DMS114 treated with DMSO at 0.1 percent for 48 hours (cell line): ENCODE results near the gene ALKAL2.

Source experiments
- DNase-seq: peaks from one replicate; lab custom pipeline; 2025; ENCODE audit not compliant: unreplicated experiment; lab: John Stamatoyannopoulos, UW

The ALKAL2 gene

DNA sequence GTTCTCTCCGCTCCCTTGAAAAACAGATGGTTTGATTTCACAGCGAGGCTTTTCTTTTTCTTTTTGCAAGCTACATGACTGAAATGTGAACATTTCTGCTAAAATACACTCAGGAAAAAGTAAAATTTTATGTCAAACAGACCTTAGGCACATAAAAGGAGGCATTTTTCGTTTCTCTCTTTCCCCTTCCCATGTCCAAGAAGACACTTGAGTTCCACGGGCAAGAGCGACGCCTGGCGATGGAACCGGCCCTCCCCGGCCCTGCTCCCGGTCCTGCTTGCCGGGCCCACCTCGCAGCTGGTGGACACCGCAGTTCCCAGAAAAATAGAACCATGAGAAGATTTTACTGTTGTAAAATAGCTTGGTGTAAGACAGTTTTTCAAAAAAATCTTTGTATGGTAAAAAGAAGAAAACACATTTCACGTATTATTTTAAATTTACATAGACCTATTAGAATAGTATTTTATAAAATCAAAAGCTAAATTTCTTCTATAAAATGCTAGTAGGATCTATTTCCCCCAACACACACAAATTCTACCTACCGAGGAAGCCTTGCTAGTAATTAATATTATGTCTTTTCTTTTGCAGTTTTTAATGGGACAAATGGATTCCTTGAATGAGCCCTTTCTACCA is 2.3 kb upstream of the ALKAL2 start:
- peak; percentile 53 for DNase-seq

DNA sequence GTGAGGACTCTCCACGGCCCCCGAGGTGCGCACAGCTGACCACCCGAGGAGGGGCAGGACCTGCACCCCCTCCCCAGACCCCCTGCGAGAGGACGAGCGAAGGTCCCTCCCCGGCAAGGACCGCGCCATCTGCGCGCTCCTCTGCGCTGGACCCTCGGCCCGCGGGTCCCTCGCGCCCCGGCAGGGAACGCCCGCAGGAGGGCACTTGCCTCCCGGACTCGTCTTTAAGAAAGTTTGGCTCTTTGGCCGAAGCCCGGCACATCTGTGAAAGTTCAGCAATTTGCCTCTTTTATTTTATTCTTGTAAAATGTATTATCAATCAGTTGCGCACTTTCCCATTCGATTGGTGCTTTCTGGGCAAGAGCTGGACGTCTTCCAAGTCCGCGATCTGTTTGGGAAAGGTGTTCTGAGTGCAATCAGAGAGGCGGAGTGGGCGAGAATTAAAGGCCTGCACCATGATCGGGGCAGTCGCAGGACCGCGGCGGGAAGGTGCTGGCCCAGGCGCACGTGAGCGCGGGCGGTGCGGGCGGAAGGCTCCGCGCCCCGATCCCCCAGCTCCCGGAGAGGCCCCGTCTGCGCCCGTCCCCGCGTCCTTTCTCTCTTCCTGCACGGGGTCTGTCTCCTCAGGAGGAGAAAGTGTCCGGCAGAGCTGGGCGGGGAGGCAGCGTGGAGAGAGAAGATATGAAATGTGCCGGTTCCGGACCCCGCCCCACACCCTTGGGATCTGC is 1.6 kb upstream of the ALKAL2 start:
- no peak for DNase-seq

DNA sequence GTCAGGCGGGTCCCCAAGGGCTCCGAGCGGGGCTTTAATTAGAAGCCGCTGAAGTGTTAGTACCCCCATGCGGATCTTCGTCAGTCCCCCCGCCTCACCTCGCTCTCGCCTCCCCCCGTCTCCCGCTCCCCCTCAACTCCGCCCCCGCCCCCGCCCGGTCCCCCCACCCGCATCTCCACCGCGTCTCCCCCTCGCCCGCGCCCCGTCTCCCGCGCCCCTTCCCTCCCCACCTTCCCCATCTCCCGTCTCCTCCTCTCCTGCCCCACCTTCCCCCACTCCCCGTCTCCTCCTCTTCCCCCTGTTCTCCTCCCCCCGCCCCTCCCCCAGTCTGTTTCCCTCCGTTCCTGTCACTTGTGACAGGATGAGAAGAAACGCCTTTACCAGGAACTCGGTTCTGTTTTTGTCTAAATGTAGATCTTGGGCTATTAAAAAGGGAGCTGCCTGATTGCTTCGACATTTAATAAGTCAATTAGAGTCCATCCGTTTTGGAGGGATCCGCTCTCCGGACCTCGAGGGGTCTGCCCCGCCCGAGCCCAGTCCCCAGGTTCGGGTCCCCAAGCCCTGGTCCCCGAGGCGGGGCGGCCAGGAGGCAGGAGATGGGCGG is 969 bp upstream of the ALKAL2 start:
- no peak for DNase-seq

DNA sequence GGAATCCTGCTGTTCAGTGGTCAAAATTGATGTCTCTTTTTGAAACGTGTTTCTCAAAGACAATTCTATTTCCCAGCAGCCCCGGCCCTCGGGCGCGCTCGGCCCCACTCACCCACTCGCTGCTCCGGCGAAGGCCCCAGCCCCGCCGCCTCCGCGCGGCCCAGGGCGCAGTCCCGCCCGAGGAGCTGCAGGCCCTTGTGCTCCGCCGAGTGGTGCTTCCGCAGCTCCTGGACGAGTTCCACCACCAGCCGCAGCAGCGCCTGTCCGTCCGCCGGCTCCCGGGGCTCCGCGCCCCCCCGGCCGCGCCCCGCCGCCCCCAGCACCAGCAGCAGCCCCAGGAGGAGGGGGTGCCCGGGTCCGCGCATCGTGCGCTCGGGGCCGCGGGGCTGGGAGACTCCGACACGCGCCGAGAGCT is 413 bp downstream of the ALKAL2 start:
- DNase-seq = no peak

DNA sequence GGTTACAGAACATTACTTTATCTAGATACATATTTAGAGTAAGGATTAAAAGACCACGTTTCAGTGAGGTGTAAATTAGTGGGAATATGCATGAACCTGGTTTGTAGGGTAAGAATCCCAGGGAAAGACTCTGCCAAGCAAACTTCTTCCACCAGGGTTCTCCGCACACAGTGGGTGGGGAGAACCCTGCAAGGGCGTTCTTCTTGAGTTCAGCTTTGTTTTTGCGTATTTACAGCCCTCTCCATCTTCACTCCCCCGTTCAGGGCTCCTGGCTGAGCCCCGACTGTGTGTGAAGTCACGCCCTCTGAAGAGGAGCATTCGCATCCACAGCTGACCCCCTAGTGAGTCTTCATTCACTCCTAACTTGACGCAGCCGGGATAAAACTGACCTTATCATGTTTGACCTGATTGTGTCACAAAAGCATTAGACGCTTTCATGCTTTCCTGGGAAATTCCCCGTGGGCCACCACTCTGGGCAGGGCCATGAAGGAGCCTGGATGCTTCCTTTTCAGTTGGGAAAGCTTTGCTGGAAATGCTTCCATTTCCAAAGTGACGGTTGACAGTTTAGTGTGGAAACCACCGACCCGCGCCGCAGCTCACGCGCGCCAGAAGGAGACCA is 1.0 kb downstream of the ALKAL2 start:
- DNase-seq = no peak

GRCh38 chr2:286035-286434 is 1.9 kb downstream of the ALKAL2 start:
- DNase-seq = no peak

- DNase-seq = no peak
Measured at GRCh38 chr2:285531-285930, 2.4 kb downstream of the ALKAL2 start.

- no peak for DNase-seq
Measured at GRCh38 chr2:284896-285492, 2.9 kb downstream of the ALKAL2 start.

DNA sequence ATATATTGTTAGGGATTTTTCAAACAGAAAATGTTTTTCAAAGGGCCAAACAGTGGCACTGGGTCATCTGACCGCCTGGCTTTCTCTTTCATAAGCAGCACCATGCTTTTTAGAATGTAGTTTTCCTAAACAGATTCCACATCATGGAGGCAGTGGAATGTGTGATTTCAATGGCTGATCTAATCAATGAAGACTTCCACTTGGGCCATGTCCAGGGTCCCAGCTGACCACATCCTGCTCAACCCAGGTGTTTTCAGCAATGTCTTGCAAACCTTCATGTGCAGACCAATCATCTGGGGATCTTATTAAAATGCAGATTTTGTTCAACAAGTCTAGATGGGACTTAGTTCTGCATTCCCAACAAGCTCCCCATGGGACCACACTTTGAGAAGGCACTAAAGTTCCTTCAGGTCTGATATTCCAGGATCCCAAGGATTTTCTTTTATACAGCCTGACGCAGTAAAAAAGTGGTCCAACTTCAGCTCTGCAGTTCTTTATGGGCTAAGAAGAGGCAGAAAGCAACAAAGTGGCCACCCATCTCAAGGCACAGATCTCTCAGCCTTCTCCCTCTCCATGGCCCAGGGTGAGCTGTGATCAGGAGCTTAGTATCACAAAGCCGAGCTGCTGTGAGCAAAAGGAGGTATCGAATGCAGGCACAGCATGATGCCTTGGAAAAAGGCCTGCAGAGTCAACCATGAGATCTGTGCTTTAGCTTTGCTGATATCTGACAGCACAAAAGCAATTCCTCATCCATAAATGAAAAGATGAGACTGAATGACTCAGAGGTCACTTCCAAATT is 3.7 kb downstream of the ALKAL2 start:
- no peak for DNase-seq

DNA sequence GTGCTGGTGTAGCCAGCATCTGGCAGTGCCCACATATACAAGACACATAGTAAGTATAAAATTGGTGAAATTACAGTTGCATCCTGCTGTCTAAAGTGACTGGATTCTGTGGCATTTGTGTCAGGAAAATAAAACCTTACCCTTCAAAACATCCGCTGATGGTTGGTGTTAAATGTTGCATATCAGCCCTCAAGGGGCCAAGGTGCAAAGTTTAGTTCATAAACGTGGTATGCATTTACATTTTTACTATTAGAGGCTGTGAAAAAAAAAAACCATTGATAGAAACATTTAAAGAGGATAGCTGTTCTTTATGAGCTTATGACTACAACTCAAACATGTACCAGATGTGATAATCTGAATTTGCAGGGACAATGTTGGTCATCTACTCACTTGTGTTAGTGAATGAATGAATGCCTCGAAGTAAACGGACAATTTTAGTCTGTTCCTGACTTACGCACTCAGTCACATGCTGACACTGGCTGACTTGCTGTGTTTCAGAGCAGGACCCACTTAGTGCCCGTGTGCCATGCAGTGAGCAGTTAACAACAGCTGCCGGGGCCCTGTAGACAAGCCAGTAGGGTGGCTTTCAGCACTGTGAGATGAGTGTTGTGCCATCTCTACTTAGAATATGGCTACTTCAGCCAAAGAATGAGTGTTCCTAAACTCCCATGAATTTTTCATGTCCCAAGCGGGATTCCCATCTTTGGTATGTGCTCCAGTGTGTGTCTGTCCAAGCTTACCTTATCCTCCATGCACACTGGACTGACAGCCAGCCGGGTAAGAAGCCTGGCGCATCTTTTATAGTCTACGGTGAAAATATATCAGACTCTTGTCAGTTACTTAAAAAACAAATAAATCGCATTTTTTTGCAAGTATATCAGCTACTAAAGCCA is 5.3 kb downstream of the ALKAL2 start:
- no peak for DNase-seq

GRCh38 chr2:281381-281780 is 6.5 kb downstream of the ALKAL2 start:
- no peak for DNase-seq

DNA sequence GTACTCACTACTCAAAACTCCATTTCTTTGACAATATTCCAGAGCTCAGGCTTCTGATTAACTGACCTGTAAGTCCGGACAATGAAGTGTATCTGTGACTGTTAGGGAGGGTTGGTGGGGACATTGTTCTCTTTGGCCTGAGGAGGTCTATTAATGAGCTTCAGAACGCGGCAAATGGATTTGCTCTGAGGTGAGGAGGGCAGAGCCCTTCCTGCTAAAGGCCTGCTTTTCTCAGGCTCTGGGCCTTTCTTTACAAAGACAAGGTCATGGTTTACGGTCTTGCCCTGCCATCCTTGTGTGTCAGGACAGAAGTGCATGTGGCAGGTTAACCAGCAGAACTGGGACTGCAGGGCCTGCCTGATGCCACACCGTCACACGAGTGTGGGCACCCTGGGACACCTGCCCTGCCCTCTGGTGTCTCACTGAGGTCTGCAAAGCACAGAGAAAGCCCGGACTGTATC is 7.2 kb downstream of the ALKAL2 start:
- no peak for DNase-seq

DNA sequence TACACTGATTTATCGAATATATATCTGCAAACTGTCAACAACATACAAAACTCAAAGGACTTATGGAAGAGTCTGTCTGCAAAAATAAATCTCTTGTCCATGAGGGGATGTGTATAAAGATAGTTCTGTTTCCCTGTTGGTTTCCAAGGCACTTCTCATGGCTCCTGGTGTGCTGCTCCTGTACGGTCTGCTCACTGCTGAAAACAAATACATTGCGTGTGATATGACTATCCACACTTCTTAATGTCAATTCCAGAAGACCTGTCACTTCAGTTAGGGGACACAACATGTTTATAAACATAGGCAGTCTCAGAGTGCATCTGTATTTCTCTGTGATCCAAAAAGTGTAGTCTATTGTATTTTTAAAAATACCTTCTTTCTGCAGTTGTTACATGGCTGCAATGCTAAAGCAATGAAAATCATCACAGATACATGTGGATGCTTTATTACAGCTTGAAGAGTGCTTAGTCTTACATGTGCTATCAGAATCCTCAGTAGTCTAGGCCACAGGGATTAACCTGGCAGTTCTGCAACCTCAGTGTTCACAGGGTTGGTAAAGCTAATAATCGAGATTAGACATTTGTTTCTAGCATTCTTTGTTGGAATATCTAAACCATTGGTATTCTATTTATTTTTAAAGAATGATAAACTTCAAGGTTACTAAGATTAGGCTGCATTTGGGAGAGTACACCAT is 7.8 kb downstream of the ALKAL2 start:
- DNase-seq = no peak

- no peak for DNase-seq
Measured at GRCh38 chr2:279366-279765, 8.5 kb downstream of the ALKAL2 start.

DNA sequence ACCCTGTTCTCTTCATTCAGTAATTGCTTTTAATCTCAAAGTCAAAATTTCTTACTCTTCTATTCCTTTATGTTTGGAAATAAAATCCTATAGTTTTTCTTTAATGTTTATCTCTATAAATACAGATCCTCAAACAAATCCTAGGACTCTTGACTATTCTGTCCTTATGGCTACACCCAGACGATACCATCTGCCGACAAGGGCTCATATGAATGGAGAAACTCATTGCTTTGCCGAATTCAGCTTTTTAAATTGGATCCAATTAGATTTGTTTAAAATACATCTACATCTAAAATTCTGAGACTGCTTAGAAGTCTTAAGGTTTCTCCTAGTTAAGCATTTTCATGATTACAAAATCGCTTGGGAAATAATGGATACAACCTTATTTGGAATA is 9.0 kb downstream of the ALKAL2 start:
- DNase-seq = no peak

DNA sequence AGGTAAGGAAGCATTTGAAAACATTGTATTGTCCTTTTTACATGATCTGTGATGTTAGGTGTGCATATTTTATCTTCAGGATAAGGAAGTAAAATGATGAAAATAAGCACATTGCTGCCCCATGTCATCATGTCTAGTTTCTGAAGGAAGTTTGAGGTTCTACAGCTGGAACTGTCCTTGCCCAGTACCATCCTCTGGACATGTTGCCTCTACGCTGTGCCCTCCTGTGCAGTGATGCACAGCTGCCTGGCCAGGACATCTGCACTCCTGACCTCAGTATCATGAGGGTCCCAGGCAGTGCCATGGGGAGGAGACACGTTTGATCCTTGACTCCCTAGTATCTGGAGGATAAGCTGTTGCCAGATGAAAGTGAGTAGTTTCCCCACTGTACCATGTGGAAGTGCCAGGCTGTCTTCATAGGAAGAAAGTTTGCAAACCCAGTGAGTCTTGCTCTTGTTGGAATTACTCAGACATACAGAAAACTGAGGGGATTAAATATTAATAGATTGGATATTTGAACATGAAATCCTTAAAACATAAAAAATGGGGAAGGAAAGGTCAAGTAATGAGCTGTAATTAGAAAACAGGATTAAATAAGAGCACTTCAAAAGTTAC is 9.5 kb downstream of the ALKAL2 start:
- no peak for DNase-seq

GRCh38 chr2:275466-275865 is 12.4 kb downstream of the ALKAL2 start:
- DNase-seq = no peak

GRCh38 chr2:274503-274902 is 13.4 kb downstream of the ALKAL2 start:
- DNase-seq = no peak

GRCh38 chr2:273333-273732 is 14.6 kb downstream of the ALKAL2 start:
- DNase-seq = no peak
